Gastrocnemius medialis (tissue), 4 donors: ENCODE data around the gene PSMC5. TPM values are rescaled to one million over a fixed set of nuclear protein-coding genes. Genes with fewer than 3 reads are reported as not detected.
"Not testable (repeated sequence)": the region's sequence is repeated elsewhere in the genome, so short reads cannot be mapped to it uniquely, and the experiment has no call there.

Experiments used
- ATAC-seq, 2 donors: fragments of 150-250 bp; one replicate each; pipeline ENCODE4 v1.9.1; 2016
- DNase-seq, 2 donors: peaks; one replicate each; pipeline ENCODE4 v3.0.0-alpha.2; 2019
- H3K27ac ChIP-seq, 4 donors: fragments of 200-600 bp; sonication (generic); 1 replicate in 1 of 4; 2 replicates in 3 of 4; pipeline ENCODE4 v1.5.1; 2016 to 2018; ENCODE audit warnings: mild to moderate bottlenecking in 2 of 4, moderate library complexity in 1 of 4
- H3K27me3 ChIP-seq, 3 donors: fragments of 200-600 bp; sonication (generic) in 2 of 3; 1 replicate in 1 of 3; 2 replicates in 2 of 3; pipeline versions ENCODE4 v1.5.1 to v1.6.0; 2016 to 2019; ENCODE audit warnings: mild to moderate bottlenecking in 1 of 3, moderate library complexity in 1 of 3
- H3K36me3 ChIP-seq, 2 donors: fragments of 200-600 bp; sonication (generic) in 1 of 2; one replicate each; pipeline ENCODE4 v1.5.1; 2017 to 2018
- H3K4me1 ChIP-seq, 2 donors: fragments of 200-600 bp; sonication (generic) in 1 of 2; one replicate each; pipeline ENCODE4 v1.5.1; 2016 to 2017; ENCODE audit warnings: mild to moderate bottlenecking in 2 of 2
- H3K4me3 ChIP-seq, 4 donors: fragments of 200-600 bp; sonication (generic) in 3 of 4; 1 replicate in 1 of 4; 2 replicates in 3 of 4; pipeline ENCODE4 v1.5.1; 2016 to 2019; ENCODE audit warnings: mild to moderate bottlenecking in 2 of 4
- H3K9me3 ChIP-seq, 3 donors: fragments of 200-600 bp; sonication (generic) in 2 of 3; 1 replicate in 1 of 3; 2 replicates in 2 of 3; pipeline ENCODE4 v1.5.1; 2016 to 2019
- CTCF ChIP-seq, 5 experiments: fragments of 450-650 bp in 3 of 5; fragments of 200-600 bp in 2 of 5; sonication (generic) in 2 of 5; IDR thresholded peaks in 4 of 5; conservative IDR thresholded peaks in 1 of 5; 1 replicate in 4 of 5; 2 replicates in 1 of 5; pipeline ENCODE4 v1.5.1; 2016 to 2019; ENCODE audit warnings: antibody characterized with exemption in 5 of 5, mild to moderate bottlenecking in 3 of 5, moderate library complexity in 3 of 5
- POLR2A ChIP-seq, 2 donors: fragments of 450-650 bp; IDR thresholded peaks; one replicate each; pipeline ENCODE4 v1.6.1; 2017; ENCODE audit warnings: antibody characterized with exemption in 2 of 2, mild to moderate bottlenecking in 2 of 2, moderate library complexity in 2 of 2
- in situ Hi-C, 4 donors: fragments of 200-750 bp; cut with MboI; loops; one replicate each; pipeline versions ENCODE4 v1.15.0 to v1.8.0; 2017; ENCODE audit warnings: low sequenced_read_pairs in 4 of 4
- intact Hi-C: fragments of 100-400 bp; cut with DNase I; formaldehyde crosslinking; loops from one replicate; pipeline ENCODE4 v1.15.1; 2023; ENCODE audit warnings: low total_unique reads
- total RNA-seq, 4 donors: library from RNA; depleted of rRNA; stranded (reverse); fragments of >200 nt; gene quantifications; one replicate each; pipeline versions ENCODE4 v1.1.0 to v1.2.3, GENCODE V29; 2016

PSMC5 gene
- total RNA-seq, 4 donors from 2014 or later = 103 to 153 (median 123) TPM

- H3K27ac ChIP-seq = no peak overlapping the region
- ATAC-seq (no peak), DNase-seq (no peak)
- no peaks in the 10 kb centered on the region for H3K4me1 ChIP-seq
- intact Hi-C loops (no loop called here), in situ Hi-C loops (no loop called here)
- no peaks in the 10 kb centered on the region for H3K9me3 ChIP-seq
- no peak overlapping the region for H3K4me3 ChIP-seq
- no peaks in the 10 kb centered on the region for H3K27me3 ChIP-seq
- no peak for TF ChIP-seq POLR2A (IDR thresholded peaks at IDR 0.05)
- H3K36me3 ChIP-seq = no peaks in the 10 kb centered on the region
These were observed 27.5 kb downstream of the PSMC5 start for GRCh38 chr17:63854709-63855108.

- in situ Hi-C loops = no loop called here
- TF ChIP-seq CTCF (IDR thresholded peaks at IDR 0.05 in 4 of 5, conservative IDR thresholded peaks at IDR 0.05 in 1 of 5) = no peak
- TF ChIP-seq POLR2A (IDR thresholded peaks at IDR 0.05) = no peak
- intact Hi-C loops = no loop called here
- Histone ChIP-seq H3K27me3 (no peaks in the 10 kb centered on the region), H3K27ac (no peak overlapping the region), H3K4me1 (no peaks in the 10 kb centered on the region), H3K9me3 (no peaks in the 10 kb centered on the region), H3K36me3 (no peaks in the 10 kb centered on the region), H3K4me3 (no peak overlapping the region)
- ATAC-seq = no peak
- DNase-seq = no peak
These were observed 28.0 kb downstream of the PSMC5 start for GRCh38 chr17:63855185-63855584.

- H3K27me3 ChIP-seq, H3K36me3 ChIP-seq, in situ Hi-C loops, ATAC-seq, intact Hi-C loops, H3K4me1 ChIP-seq, DNase-seq, H3K4me3 ChIP-seq, H3K9me3 ChIP-seq, H3K27ac ChIP-seq: not testable (repeated sequence)
These were observed 29.2 kb downstream of the PSMC5 start for GRCh38 chr17:63856425-63856824.

- no peaks in the 10 kb centered on the region for H3K4me1 ChIP-seq
- H3K27me3 ChIP-seq = no peaks in the 10 kb centered on the region
- in situ Hi-C loops = no loop called here
These were observed 32.0 kb downstream of the PSMC5 start for GRCh38 chr17:63859257-63859656.

GRCh38 chr17:63866625-63867024, 39.4 kb downstream of the PSMC5 start:
- H3K4me1 ChIP-seq, H3K27me3 ChIP-seq, H3K9me3 ChIP-seq, DNase-seq, H3K4me3 ChIP-seq, H3K27ac ChIP-seq, ATAC-seq, in situ Hi-C loops, H3K36me3 ChIP-seq: not testable (repeated sequence)
- intact Hi-C loops = loop anchor here (10.0 kb wide), 1 partner anchor 442 kb away; no protein-coding TSS in a partner anchor

More at GRCh38 chr17:63859257-63859656, 32.0 kb downstream of the PSMC5 start:
- no peak for ATAC-seq
- H3K27ac ChIP-seq = no peak overlapping the region
- intact Hi-C loops = no loop called here
- no peaks in the 10 kb centered on the region for H3K9me3 ChIP-seq
- H3K36me3 ChIP-seq = no peaks in the 10 kb centered on the region
- TF ChIP-seq POLR2A (IDR thresholded peaks at IDR 0.05) = no peak
- TF ChIP-seq CTCF (IDR thresholded peaks at IDR 0.05 in 4 of 5, conservative IDR thresholded peaks at IDR 0.05 in 1 of 5) = no peak
- no peak overlapping the region for H3K4me3 ChIP-seq
- DNase-seq = no peak

- H3K4me1 ChIP-seq, DNase-seq, H3K36me3 ChIP-seq, H3K27me3 ChIP-seq, H3K27ac ChIP-seq, H3K4me3 ChIP-seq, ATAC-seq, H3K9me3 ChIP-seq, in situ Hi-C loops: not testable (repeated sequence)
- intact Hi-C loops = loop anchor here (10.0 kb wide), 1 partner anchor 445 kb away; no protein-coding TSS in a partner anchor
These were observed 42.5 kb downstream of the PSMC5 start for GRCh38 chr17:63869491-63870291.

- intact Hi-C loops, H3K4me3 ChIP-seq, H3K4me1 ChIP-seq, H3K9me3 ChIP-seq, DNase-seq, H3K36me3 ChIP-seq, H3K27ac ChIP-seq, ATAC-seq, H3K27me3 ChIP-seq, in situ Hi-C loops: not testable (repeated sequence)
These were observed 43.0 kb downstream of the PSMC5 start for GRCh38 chr17:63870292-63870665.

- ATAC-seq, H3K9me3 ChIP-seq, H3K4me3 ChIP-seq, in situ Hi-C loops, H3K4me1 ChIP-seq, H3K36me3 ChIP-seq, H3K27me3 ChIP-seq, H3K27ac ChIP-seq, intact Hi-C loops, DNase-seq: not testable (repeated sequence)
These were observed 44.6 kb downstream of the PSMC5 start for GRCh38 chr17:63871646-63872365.

- in situ Hi-C loops, ATAC-seq, H3K9me3 ChIP-seq, H3K4me3 ChIP-seq, H3K36me3 ChIP-seq, H3K4me1 ChIP-seq, DNase-seq, H3K27ac ChIP-seq, H3K27me3 ChIP-seq, intact Hi-C loops: not testable (repeated sequence)
These were observed 46.3 kb downstream of the PSMC5 start, which contains the start of gene CSH2 for GRCh38 chr17:63873577-63873976. Gene CSH2 (minus strand): TSS chr17:63873677. CDS start chr17:63873614, 63 bp downstream.
